Activated CD4-positive, alpha-beta memory T cell treated with anti-CD3 and anti-CD28 coated beads for 36 hours (primary cell): ENCODE results near the gene KLRC4. TPM values are rescaled to one million over a fixed set of nuclear protein-coding genes. Genes with fewer than 3 reads are reported as not detected.
"Not testable (repeated sequence)": the region's sequence is repeated elsewhere in the genome, so short reads cannot be mapped to it uniquely, and the experiment has no call there.

ENCODE experiments used
- CTCF ChIA-PET: fragments of 350-600 bp; sonication (Branson Sonifier 250); formaldehyde crosslinking; loops from one replicate; lab custom pipeline; 2021; ENCODE audit warnings: antibody characterized with exemption, inconsistent platforms; lab: Charles Lee
- POLR2A ChIA-PET: fragments of 350-600 bp; sonication (Branson Sonifier 250); formaldehyde crosslinking; loops from one replicate; lab custom pipeline; 2021; ENCODE audit warnings: antibody characterized with exemption; lab: Charles Lee
- DNase-seq: peaks from one replicate; pipeline ENCODE4 v3.0.0-alpha.2; 2020
- H3K27ac Mint-ChIP-seq: one replicate; pipeline ENCODE4 v1.8.0; 2021; ENCODE audit warnings: mixed read lengths
- H3K27me3 Mint-ChIP-seq: one replicate; pipeline ENCODE4 v1.8.0; 2021; ENCODE audit warnings: mixed read lengths
- H3K36me3 Mint-ChIP-seq: one replicate; pipeline ENCODE4 v1.8.0; 2021; ENCODE audit warnings: mixed read lengths
- H3K4me1 Mint-ChIP-seq: one replicate; pipeline ENCODE4 v1.8.0; 2021; ENCODE audit warnings: low read depth, mixed read lengths
- H3K4me3 Mint-ChIP-seq: one replicate; pipeline ENCODE4 v1.8.0; 2021; ENCODE audit warnings: mild to moderate bottlenecking, mixed read lengths
- H3K9me3 Mint-ChIP-seq: one replicate; pipeline ENCODE4 v1.8.0; 2021; ENCODE audit warnings: mixed read lengths
- intact Hi-C: fragments of 100-400 bp; cut with micrococcal nuclease; formaldehyde crosslinking; loops from one replicate; pipeline ENCODE4 v1.15.1; 2023
- total RNA-seq, 2 experiments: library from RNA; stranded (reverse); gene quantifications; one replicate each; pipeline ENCODE4 v1.2.3, GENCODE V29; 2021

Gene KLRC4
- total RNA-seq, 2 experiments from 2014 or later = not detected

GRCh38 chr12:10425938-10426337 lies 16.4 kb upstream of the KLRC4 start:
- H3K9me3 Mint-ChIP-seq, DNase-seq, H3K27ac Mint-ChIP-seq, H3K4me1 Mint-ChIP-seq, H3K4me3 Mint-ChIP-seq, H3K36me3 Mint-ChIP-seq, H3K27me3 Mint-ChIP-seq, CTCF ChIA-PET, intact Hi-C loops, POLR2A ChIA-PET: not testable (repeated sequence)

GRCh38 chr12:10424260-10424899 lies 14.8 kb upstream of the KLRC4 start:
- H3K27me3 Mint-ChIP-seq, intact Hi-C loops, DNase-seq, H3K9me3 Mint-ChIP-seq, H3K4me1 Mint-ChIP-seq, CTCF ChIA-PET, H3K27ac Mint-ChIP-seq, H3K36me3 Mint-ChIP-seq, H3K4me3 Mint-ChIP-seq, POLR2A ChIA-PET: not testable (repeated sequence)

- POLR2A ChIA-PET, H3K9me3 Mint-ChIP-seq, CTCF ChIA-PET, intact Hi-C loops, DNase-seq, H3K27ac Mint-ChIP-seq, H3K36me3 Mint-ChIP-seq, H3K4me3 Mint-ChIP-seq, H3K4me1 Mint-ChIP-seq, H3K27me3 Mint-ChIP-seq: not testable (repeated sequence)
Observed at GRCh38 chr12:10422159-10422558, 12.6 kb upstream of the KLRC4 start.

- intact Hi-C loops, H3K9me3 Mint-ChIP-seq, H3K36me3 Mint-ChIP-seq, POLR2A ChIA-PET, CTCF ChIA-PET, DNase-seq, H3K4me1 Mint-ChIP-seq, H3K27ac Mint-ChIP-seq, H3K27me3 Mint-ChIP-seq, H3K4me3 Mint-ChIP-seq: not testable (repeated sequence)
Observed at GRCh38 chr12:10420334-10420733, 10.8 kb upstream of the KLRC4 start, which contains the start of gene KLRC3. TSS of gene KLRC3 (minus strand) at chr12:10420595. CDS start at chr12:10420550, 45 bp downstream.

- H3K27ac Mint-ChIP-seq = no peak overlapping the region
Observed at GRCh38 chr12:10408842-10409241, 715 bp downstream of the KLRC4 start.

GRCh38 chr12:10406725-10407124 lies 2.8 kb downstream of the KLRC4 start:
- Mint-ChIP-seq H3K27ac (no peak overlapping the region), H3K27me3 (peaks cover 11% of the 10 kb centered on the region), H3K4me1 (no peaks in the 10 kb centered on the region), H3K4me3 (no peak overlapping the region), H3K9me3 (no peaks in the 10 kb centered on the region), H3K36me3 (no peaks in the 10 kb centered on the region)
- intact Hi-C loops = no loop called here
- DNase-seq = no peak
- ChIA-PET POLR2A (interaction anchor here (0.6 kb wide), 1 partner anchor 237 kb away, joined by 3 read pairs; no protein-coding TSS in a partner anchor), CTCF (interaction anchor here (0.5 kb wide), 1 partner anchor 1325 kb away, joined by 3 read pairs; no protein-coding TSS in a partner anchor)

More at GRCh38 chr12:10408842-10409241, 715 bp downstream of the KLRC4 start:
- intact Hi-C loops = no loop called here
- no peak overlapping the region for H3K4me3 Mint-ChIP-seq
- no peak for DNase-seq
- no peaks in the 10 kb centered on the region for H3K9me3 Mint-ChIP-seq
- ChIA-PET POLR2A (no interaction called here), CTCF (no interaction called here)
- peaks cover 3% of the 10 kb centered on the region for H3K27me3 Mint-ChIP-seq
- H3K4me1 Mint-ChIP-seq = no peaks in the 10 kb centered on the region
- no peaks in the 10 kb centered on the region for H3K36me3 Mint-ChIP-seq

- H3K4me1 Mint-ChIP-seq = no peaks in the 10 kb centered on the region
- ChIA-PET POLR2A (no interaction called here), CTCF (no interaction called here)
- H3K4me3 Mint-ChIP-seq = no peak overlapping the region
- H3K27ac Mint-ChIP-seq = no peak overlapping the region
- no peaks in the 10 kb centered on the region for H3K36me3 Mint-ChIP-seq
- peaks cover 12% of the 10 kb centered on the region for H3K27me3 Mint-ChIP-seq
- intact Hi-C loops = no loop called here
- no peaks in the 10 kb centered on the region for H3K9me3 Mint-ChIP-seq
- no peak for DNase-seq
Observed at GRCh38 chr12:10405294-10405693, 4.3 kb downstream of the KLRC4 start.

- Mint-ChIP-seq H3K36me3 (no peaks in the 10 kb centered on the region), H3K27ac (no peak overlapping the region), H3K27me3 (peaks cover 12% of the 10 kb centered on the region), H3K9me3 (no peaks in the 10 kb centered on the region), H3K4me1 (no peaks in the 10 kb centered on the region), H3K4me3 (no peak overlapping the region)
- POLR2A ChIA-PET = no interaction called here
- intact Hi-C loops = no loop called here
- CTCF ChIA-PET = no interaction called here
- DNase-seq = no peak
Observed at GRCh38 chr12:10404798-10405197, 4.8 kb downstream of the KLRC4 start.

GRCh38 chr12:10400829-10401228 lies 8.7 kb downstream of the KLRC4 start:
- H3K9me3 Mint-ChIP-seq = no peaks in the 10 kb centered on the region
- H3K4me1 Mint-ChIP-seq = no peaks in the 10 kb centered on the region
- H3K27me3 Mint-ChIP-seq = peaks cover 19% of the 10 kb centered on the region
- H3K36me3 Mint-ChIP-seq = no peaks in the 10 kb centered on the region
- intact Hi-C loops = no loop called here
- H3K4me3 Mint-ChIP-seq = no peak overlapping the region
- ChIA-PET CTCF (no interaction called here), POLR2A (no interaction called here)
- no peak for DNase-seq
- H3K27ac Mint-ChIP-seq = no peak overlapping the region

GRCh38 chr12:10398168-10398567 lies 11.4 kb downstream of the KLRC4 start:
- intact Hi-C loops = no loop called here
- H3K4me1 Mint-ChIP-seq = no peaks in the 10 kb centered on the region
- H3K27ac Mint-ChIP-seq = no peak overlapping the region
- peaks cover 23% of the 10 kb centered on the region for H3K27me3 Mint-ChIP-seq
- H3K4me3 Mint-ChIP-seq = no peak overlapping the region
- H3K36me3 Mint-ChIP-seq = no peaks in the 10 kb centered on the region
- H3K9me3 Mint-ChIP-seq = no peaks in the 10 kb centered on the region
- ChIA-PET CTCF (no interaction called here), POLR2A (no interaction called here)
- DNase-seq = no peak

- Mint-ChIP-seq H3K27me3 (peaks cover 22% of the 10 kb centered on the region), H3K4me3 (no peak overlapping the region), H3K4me1 (no peaks in the 10 kb centered on the region), H3K36me3 (no peaks in the 10 kb centered on the region), H3K9me3 (no peaks in the 10 kb centered on the region), H3K27ac (no peak overlapping the region)
- intact Hi-C loops = no loop called here
- CTCF ChIA-PET = no interaction called here
- POLR2A ChIA-PET = no interaction called here
- no peak for DNase-seq
Observed at GRCh38 chr12:10397296-10397695, 12.3 kb downstream of the KLRC4 start.

- POLR2A ChIA-PET, H3K27ac Mint-ChIP-seq, H3K9me3 Mint-ChIP-seq, H3K4me1 Mint-ChIP-seq, DNase-seq, intact Hi-C loops, CTCF ChIA-PET, H3K36me3 Mint-ChIP-seq, H3K4me3 Mint-ChIP-seq: not testable (repeated sequence)
- H3K27me3 Mint-ChIP-seq = peaks cover 17% of the 10 kb centered on the region
Observed at GRCh38 chr12:10396176-10396575, 13.4 kb downstream of the KLRC4 start.

- Mint-ChIP-seq H3K4me3 (no peak overlapping the region), H3K36me3 (no peaks in the 10 kb centered on the region), H3K9me3 (no peaks in the 10 kb centered on the region), H3K27ac (no peak overlapping the region), H3K27me3 (peaks cover 17% of the 10 kb centered on the region), H3K4me1 (no peaks in the 10 kb centered on the region)
- intact Hi-C loops = no loop called here
- POLR2A ChIA-PET = no interaction called here
- CTCF ChIA-PET = no interaction called here
- DNase-seq = no peak
Observed at GRCh38 chr12:10395390-10395998, 14.1 kb downstream of the KLRC4 start.
